PC-3 (cell line): ENCODE results near the gene HAVCR1.

Experiments used
- EZH2 ChIP-seq: fragments of 300-600 bp; sonication (generic); IDR thresholded peaks from one replicate; pipeline ENCODE4 v1.6.1; 2017; ENCODE audit warnings: antibody characterized with exemption, mild to moderate bottlenecking, low read length; ENCODE audit not compliant: unreplicated experiment
- EZH2phosphoT487 ChIP-seq: fragments of 300-600 bp; sonication (generic); IDR thresholded peaks from 2 replicates; pipeline ENCODE4 v1.6.1; 2018; ENCODE audit warnings: mild to moderate bottlenecking, antibody characterized with exemption, low read length, borderline replicate concordance
- TF ChIP-seq, protein P1 (sequence below): fragments of 300-600 bp; sonication (generic); conservative IDR thresholded peaks from 2 replicates; pipeline ENCODE4 v1.5.1; 2017; ENCODE audit warnings: antibody characterized with exemption, low read depth, mild to moderate bottlenecking, low read length

DNA sequence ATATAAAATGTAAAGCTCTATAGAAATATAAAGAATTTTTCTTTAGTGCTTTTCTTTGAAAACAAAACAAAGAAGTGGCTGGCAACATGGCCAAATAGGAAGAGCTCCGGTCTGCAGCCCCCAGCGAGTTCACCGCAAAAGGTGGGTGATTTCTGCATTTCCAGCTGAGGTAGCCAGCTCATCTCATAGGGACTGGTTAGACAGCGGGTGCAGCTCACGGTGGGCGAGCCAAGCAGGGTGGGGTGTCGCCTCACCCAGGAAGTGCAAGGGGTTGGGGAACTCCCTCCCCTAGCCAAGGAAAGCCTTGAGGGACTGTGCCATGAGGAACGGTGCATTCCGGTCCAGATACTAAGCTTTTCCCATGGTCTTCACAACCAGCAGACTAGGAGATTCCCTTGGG is 74.9 kb downstream of the HAVCR1 start:
- TF ChIP-seq EZH2phosphoT487 (no peak), EZH2 (no peak)
- TF ChIP-seq, protein P1, sequence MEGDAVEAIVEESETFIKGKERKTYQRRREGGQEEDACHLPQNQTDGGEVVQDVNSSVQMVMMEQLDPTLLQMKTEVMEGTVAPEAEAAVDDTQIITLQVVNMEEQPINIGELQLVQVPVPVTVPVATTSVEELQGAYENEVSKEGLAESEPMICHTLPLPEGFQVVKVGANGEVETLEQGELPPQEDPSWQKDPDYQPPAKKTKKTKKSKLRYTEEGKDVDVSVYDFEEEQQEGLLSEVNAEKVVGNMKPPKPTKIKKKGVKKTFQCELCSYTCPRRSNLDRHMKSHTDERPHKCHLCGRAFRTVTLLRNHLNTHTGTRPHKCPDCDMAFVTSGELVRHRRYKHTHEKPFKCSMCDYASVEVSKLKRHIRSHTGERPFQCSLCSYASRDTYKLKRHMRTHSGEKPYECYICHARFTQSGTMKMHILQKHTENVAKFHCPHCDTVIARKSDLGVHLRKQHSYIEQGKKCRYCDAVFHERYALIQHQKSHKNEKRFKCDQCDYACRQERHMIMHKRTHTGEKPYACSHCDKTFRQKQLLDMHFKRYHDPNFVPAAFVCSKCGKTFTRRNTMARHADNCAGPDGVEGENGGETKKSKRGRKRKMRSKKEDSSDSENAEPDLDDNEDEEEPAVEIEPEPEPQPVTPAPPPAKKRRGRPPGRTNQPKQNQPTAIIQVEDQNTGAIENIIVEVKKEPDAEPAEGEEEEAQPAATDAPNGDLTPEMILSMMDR = no peak
